Stimulated activated CD8-positive, alpha-beta memory T cell treated with anti-CD3 and anti-CD28 coated beads, Interleukin-15, amount 100 ng/mL, for 1 hour (primary cell): ENCODE data around the gene TSPAN15.

Experiments used
- DNase-seq: peaks from one replicate; pipeline ENCODE4 v3.0.0-alpha.2; 2020; ENCODE audit warnings: low read depth

The TSPAN15 gene

GRCh38 chr10:69451209-69451783, at the start of gene TSPAN15:
Gene TSPAN15 (plus strand): TSS chr10:69451465. CDS start chr10:69451595, 130 bp downstream.
- peak; percentile 50 for DNase-seq

- no peak for DNase-seq
These were observed 48.9 kb upstream of the TSPAN15 start for GRCh38 chr10:69402386-69402785.

- DNase-seq: no peak
These were observed 48.2 kb upstream of the TSPAN15 start for GRCh38 chr10:69403066-69403465.

GRCh38 chr10:69403519-69403918, 47.7 kb upstream of the TSPAN15 start:
- DNase-seq: no peak

- no peak for DNase-seq
These were observed 46.5 kb upstream of the TSPAN15 start for GRCh38 chr10:69404786-69405185.

GRCh38 chr10:69405221-69405620, 46.0 kb upstream of the TSPAN15 start:
- DNase-seq: no peak

GRCh38 chr10:69406302-69406811, 44.9 kb upstream of the TSPAN15 start:
- DNase-seq: no peak

- DNase-seq: no peak
These were observed 44.3 kb upstream of the TSPAN15 start for GRCh38 chr10:69406816-69407580.

- no peak for DNase-seq
These were observed 43.5 kb upstream of the TSPAN15 start for GRCh38 chr10:69407621-69408301.

GRCh38 chr10:69408318-69409175, 42.7 kb upstream of the TSPAN15 start:
- peak; percentile 77 for DNase-seq

- DNase-seq: no peak
These were observed 42.1 kb upstream of the TSPAN15 start for GRCh38 chr10:69409176-69409495.

GRCh38 chr10:69409968-69410367, 41.3 kb upstream of the TSPAN15 start:
- no peak for DNase-seq

- DNase-seq: no peak
These were observed 40.8 kb upstream of the TSPAN15 start for GRCh38 chr10:69410487-69410886.

GRCh38 chr10:69411476-69411875, 39.8 kb upstream of the TSPAN15 start:
- no peak for DNase-seq

- DNase-seq: no peak
These were observed 39.0 kb upstream of the TSPAN15 start for GRCh38 chr10:69412232-69412790.

GRCh38 chr10:69413221-69413865, 37.9 kb upstream of the TSPAN15 start:
- no peak for DNase-seq

GRCh38 chr10:69414036-69415018, 36.9 kb upstream of the TSPAN15 start:
- DNase-seq: no peak

- no peak for DNase-seq
These were observed 36.2 kb upstream of the TSPAN15 start for GRCh38 chr10:69415049-69415448.

GRCh38 chr10:69415951-69416350, 35.3 kb upstream of the TSPAN15 start:
- no peak for DNase-seq

GRCh38 chr10:69416695-69417094, 34.6 kb upstream of the TSPAN15 start, which contains the start of gene TACR2:
Gene TACR2 (minus strand): TSS chr10:69416918. CDS start chr10:69416323, 595 bp downstream.
- DNase-seq: no peak
